ENCODE measurements around the gene NUP188. TPM values are rescaled to one million over a fixed set of nuclear protein-coding genes. Genes with fewer than 3 reads are reported as not detected.

NUP188 gene
- total RNA-seq, 1 donor from 2014 or later: 50.6 TPM

DNA sequence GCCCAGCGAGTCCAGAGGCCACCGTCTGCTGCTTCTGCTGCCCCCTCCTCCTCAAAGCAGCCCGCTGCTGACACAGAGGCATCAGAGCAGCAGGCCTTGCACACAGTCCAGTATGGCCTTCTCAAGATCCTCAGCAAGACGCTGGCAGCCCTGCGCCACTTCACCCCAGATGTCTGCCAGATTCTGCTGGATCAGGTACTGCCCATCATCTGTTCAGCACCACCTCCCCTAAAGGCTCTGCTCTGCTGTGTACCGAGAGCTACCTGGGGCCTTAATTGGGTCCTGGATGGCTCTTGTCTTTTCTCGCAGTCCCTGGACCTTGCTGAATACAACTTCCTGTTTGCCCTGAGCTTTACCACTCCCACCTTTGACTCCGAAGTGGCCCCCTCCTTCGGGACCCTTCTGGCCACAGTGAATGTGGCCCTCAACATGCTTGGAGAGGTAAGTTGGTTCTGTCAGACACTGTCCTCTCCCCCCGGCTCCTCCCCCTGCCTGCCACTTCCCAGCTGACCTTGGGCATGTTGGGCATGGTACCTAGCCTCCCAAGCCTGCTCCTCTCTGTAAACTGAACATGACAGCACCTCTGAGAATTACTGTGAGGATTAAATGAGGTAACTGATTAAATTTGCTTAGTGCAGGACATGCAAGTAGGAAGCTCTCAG lies 58.0 kb downstream of the NUP188 start:
- DNase-seq (ENCODE audit: low spot score): no peak

DNA sequence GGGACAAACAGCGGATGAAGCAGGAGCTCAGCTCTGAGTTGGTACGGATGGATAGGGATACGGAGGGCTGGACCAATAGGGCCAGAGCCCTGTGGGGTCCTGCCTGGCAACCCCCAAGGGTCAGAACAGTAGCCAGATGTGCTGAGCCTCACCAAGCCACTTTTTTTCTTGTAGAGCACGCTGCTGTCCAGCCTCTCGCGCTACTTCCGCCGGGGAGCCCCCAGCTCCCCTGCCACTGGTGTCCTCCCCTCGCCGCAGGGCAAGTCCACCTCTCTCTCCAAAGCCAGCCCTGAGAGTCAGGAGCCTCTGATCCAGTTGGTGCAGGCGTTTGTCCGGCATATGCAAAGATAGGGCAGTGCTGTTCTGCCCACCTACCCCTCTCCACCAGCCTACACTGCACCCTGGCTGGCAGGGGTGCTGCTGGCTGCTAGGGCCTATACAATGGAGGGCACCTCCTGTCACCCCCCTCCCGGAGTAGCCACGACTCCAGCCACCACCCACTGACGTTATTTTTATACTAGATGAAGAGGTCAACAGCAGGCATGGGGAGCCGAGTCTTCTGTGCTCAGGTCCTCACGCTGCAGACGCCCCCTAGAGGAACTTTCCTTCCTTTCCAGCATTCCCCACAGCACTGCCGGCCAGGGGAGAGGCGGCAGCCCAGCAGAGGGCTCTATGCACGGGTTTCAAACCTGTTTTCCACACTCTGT lies 59.0 kb downstream of the NUP188 start:
- no peak for DNase-seq (ENCODE audit: low spot score)

DNA sequence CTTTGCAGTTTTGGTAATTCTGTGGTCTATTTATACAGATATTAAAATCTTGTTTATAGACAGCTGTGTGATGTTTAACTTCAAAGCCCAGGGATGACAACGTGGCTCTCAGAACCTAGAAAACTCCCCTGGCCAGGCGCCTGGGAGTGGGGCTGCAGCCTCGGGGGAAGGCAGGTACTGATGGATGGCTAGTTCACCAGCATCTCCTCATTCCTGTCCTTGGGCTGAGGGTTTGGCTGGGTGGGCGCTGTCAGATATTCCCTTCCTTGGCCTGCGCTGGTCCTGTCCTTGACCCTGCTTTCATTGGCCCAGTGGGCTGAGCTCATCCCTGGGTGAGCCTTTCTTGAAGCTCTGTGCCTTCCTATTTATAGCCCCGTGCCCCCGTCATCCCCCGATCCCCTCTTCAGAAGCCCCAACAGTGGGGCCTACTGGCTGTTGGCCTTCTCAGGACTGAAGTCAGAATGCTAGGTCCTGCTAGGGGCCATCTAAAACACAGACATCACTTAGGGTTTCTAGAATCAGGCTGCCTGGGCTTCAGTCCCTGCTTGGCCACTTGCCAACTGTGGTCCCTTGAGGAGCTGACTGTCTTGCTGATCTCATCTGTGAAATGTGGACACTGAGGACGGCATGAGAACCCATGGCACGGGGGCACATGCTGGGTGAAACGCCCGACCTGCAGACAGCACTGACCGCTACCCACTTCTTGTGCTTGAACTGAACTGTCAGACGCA lies 59.7 kb downstream of the NUP188 start:
- no peak for DNase-seq (ENCODE audit: low spot score)

DNA sequence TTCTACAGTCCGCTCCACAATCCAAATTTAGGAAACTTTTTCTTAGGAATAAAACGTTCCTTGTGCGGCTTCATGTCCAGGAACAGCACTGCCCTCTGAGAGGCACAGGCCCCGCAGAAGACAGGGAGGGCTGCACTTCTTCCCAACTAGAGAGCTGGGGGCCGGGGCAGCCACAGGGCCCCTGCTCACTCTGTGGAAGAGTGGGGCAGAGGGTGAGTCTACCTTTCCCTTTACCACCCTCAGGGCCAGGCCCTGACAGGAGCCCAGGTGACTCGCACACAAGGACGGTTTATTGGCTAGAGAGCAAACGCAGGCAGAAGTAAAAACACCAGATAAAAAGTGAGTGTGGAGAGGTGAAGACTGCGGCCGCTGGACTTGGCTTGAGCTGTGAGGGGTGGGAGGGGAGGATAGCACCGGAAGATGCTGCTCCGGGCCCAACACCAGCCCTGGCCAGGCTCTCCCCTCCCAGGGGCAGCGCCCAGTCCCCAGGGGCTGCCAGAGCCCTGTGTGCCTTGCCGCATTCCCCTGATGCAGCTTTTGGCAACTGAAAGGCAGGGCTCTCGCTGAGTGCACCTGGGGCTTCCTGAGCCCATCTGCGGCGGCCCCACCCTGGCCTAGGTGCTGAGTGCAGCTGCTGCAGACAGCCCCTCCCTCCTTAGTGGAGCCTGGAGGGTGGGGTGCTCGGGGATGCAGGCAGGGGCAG lies 60.4 kb downstream of the NUP188 start:
- no peak for DNase-seq (ENCODE audit: low spot score)

DNA sequence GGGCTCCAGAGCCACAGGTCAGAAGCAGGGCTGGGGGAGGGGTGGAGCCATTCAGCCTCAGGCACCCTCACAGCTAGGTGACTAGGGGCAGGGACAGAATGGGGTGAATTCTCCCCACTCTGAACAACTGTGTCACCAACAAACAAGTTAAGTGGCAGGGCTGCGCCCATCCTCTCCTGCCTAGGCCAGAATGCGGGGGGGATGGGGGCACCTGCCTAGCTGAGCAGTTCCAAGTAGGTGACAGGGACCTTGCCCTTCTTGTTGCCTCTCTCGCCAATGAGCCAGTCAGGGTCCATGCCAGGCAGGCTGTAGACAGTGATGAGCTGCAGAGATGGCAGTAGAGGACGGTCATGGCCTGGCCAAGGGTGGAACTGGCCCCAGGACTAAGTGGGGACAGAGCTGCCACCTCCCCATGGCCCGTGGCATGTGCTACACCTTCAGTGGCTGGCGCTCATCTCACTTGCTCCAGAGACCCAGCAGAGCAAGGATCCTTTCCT lies 61.0 kb downstream of the NUP188 start:
- no peak for DNase-seq (ENCODE audit: low spot score)

DNA sequence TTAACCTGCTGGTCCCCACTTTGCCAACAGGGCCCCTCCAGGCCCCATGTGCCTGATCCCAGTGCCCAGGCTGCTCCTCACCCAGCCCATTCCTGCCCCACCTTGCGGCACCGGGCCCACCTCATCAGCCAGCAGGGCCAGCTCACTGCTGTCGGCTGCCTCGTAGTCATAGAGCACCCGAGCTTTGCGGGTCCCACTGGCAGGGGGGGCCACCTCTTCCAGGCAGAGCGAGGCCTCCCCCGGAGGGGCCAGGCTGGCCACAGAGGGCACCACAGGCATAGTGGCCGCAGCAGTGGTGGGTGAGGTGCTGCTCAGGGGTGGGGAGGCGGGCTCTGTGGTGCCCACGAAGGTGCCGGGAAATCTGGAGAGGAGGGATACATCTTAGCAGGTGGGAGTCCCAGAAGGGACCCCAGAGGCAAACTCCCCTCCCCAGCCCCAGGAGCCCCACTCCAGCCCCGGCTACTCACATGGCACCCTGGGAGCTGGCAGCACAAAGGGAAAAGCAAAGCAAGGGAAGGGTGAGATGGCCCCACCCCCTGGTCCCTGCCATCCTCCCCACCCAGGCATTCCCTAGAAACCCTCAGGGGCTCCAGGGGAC lies 61.6 kb downstream of the NUP188 start:
- no peak for DNase-seq (ENCODE audit: low spot score)

DNA sequence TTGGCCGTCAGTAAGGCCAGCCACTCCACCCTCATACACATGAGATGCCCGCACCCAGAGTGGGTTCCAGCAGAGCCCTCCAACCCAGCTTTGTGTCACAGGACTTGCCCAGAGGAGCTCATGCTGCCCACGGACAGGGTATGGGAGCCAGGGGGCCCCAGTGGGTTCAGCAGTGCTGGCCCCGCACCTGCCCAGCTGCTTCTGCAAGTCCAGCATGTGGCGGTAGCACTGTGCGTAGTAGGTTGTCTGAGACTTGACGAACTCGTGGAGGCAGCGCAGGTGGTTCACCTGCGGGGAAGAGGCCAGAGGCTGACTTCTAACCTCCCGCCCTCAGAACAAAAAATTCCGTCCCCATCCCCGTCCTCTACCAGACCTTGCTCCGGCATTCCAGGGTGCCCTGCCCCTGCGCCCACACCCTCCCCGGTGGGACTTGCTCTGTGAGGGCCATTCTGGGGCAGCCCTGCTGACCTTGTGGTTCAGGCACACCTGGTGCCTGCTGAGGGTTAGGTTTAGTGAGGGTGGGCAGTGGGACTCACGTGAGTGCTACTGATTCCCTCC lies 62.2 kb downstream of the NUP188 start:
- no peak for DNase-seq (ENCODE audit: low spot score)

DNA sequence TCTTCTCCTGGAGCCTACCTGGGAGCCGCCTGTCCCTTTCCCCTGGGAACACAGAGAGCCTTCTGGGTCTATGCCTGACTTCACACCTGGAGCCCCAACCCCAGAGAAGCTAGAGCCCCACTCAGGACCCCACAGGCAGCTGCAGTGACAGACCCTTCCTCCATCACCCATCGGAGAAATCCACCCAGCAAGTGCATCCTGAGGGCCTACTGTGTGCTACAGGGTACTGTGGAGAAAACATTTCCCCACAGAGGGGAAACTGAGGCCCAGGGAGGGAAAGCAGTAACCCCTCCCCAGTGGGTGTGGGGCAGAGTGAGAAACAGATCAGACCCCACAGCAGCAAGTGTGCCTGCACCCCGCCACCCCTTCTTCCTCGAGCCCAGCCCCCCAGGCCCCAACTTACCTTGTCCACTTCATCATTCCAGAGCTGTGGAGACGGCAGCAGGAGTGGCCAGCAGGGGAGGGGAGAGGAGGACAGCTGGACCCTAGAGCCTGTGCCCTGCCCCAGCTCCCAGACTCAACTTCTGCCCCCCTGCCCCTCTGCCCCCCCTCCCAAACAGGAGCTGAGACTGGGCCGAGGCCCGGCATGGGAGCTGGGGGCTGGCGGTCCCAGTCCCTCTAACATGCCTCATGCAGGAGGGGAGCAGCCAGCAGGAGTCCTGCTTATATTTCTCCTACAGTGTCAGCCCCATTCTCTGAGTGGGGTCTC lies 62.9 kb downstream of the NUP188 start:
- no peak for DNase-seq (ENCODE audit: low spot score)

DNA sequence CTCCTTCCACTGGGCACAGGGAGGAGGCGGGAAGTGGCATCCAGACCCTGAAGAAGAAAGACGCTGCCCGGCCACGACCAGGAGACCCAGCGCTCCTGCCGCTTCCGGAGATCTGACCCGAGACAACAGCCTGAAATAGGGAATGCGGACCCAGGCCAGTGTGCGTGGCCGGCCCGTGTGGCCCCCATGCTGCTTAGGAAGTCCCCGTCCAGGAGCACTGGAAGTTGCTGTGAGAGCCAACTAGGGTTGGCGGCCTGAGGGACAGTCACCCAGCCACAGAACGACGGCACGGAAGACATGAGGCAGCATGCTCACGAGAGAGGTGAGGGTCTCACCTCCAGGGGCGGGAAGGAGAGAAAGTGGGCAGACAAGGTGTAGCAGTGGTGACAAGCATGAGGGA lies 63.7 kb downstream of the NUP188 start:
- no peak for DNase-seq (ENCODE audit: low spot score)

DNA sequence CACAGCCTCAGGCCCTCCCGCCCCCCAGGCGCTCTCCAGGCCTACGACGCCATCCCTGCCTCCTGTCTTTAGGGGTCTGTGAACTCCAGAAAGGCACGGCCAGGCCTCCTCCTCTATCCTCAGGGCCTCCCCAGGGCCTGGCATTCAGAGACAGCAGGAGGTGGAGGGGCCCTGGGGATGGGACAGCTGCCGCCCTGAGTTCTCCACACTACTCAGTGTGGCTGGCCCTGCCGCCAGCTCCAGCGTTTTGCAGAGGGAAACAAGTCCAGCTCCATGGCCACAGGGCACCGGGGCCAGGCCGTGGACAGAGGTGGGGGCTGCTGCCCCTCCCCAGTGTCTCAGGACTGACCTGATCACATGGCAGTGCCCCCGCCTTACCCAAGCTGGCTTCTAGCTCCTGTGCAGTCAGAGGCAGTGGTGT lies 64.3 kb downstream of the NUP188 start:
- no peak for DNase-seq (ENCODE audit: low spot score)

DNA sequence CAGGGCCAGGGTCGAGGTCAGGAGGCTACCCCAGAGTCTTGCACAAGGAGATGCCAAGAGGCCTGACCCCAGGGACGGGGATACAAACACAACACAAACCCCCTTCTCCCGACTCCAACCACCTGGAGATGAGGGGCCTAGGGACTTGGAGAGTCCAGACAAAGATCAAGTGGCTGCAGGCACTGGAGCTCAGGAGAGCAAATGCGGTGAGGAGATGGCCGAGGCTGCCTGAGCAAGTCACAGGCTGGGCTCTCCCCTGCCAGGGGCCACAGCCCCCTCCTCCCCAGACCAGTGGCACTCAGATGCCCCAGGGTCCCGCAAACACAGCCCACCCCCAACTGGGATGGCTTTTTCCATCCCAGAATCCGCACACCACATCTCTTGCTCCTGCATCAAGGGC lies 64.8 kb downstream of the NUP188 start:
- DNase-seq (ENCODE audit: low spot score): no peak

DNA sequence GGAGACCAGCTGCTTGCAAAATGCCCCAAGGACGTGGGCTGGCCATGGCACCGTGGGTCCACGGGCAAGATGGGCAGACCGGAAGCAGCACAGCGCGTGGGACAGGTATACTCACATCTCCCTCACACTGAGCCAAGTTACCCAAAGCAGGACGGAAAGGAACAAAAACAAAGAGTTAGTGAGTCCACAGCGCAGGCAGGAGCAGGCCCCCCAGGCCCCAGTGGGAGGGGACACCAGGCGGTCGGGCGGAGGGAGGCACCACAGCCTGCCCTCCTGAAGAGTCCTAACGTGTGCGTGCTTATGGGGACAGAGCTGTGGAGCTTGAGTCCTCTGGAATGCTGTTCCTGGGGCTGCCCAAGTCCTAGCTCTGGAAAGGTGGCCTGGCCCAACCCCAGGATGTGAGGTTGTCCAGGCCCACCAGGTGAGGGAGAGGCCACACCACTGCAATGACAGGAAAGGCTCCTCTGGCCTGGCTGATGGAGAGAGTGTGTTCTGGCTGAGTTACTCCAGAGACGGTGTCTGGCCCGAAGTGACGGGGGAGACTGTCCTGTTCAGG lies 65.5 kb downstream of the NUP188 start:
- no peak for DNase-seq (ENCODE audit: low spot score)

DNA sequence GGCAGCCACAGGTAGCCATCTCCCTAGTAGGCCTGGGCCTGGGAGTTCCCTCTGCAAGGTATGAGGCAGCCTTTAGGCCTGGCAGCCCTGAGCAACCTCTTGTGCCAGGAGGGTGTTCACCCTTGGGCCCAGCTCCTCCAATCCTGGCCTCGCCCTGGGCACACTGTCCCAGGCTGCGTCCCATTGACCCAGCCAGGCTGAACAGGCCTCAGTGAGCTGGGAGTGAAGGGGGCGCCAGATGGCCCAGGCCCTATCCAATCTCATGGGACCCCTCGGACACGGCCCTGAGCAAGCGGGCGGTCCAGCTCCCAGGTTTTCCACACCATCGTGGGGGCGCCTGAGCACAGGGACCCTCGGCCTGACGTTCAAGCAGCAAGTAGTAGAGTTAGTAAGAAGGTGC lies 66.2 kb downstream of the NUP188 start:
- no peak for DNase-seq (ENCODE audit: low spot score)

DNA sequence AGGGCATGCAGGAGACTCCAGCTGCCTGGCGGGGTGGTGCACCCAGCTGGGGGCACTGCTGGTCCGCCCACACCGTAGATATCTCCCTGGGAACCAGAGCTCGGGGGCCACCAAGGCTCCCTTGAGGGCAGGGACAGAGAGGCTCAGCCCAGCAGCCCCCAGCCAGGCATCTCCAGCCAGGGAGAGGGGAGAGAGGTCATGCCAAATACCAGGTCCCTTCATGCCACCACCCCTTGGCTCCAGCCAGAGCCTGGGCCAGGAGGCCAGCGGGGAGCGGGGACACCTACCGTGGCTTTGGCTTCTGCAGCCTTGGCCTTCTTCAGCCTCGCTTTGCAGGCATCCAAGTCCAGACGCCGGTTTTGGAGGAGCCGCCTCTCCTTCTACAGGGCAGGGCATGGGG lies 66.6 kb downstream of the NUP188 start:
- no peak for DNase-seq (ENCODE audit: low spot score)

DNA sequence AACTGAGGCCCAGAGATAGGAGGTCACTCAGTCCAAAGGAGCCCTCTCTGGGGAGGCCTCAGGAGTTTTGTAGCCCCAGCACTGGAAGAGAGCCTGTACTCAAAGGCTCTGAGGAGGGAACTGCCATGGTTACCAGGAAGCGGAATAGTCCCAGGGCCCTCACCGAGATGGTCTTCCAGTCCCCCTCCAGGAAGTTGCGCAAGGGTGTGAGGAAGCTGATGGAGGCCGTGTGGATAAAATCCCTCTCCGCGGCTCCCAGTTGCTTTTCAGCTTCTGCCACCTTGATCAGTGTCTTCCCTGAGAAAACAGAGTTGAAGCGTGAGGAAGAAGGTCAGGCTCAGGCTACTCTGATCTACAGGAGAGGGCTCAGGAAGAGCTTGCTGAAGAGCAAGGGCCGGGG lies 67.1 kb downstream of the NUP188 start:
- no peak for DNase-seq (ENCODE audit: low spot score)

DNA sequence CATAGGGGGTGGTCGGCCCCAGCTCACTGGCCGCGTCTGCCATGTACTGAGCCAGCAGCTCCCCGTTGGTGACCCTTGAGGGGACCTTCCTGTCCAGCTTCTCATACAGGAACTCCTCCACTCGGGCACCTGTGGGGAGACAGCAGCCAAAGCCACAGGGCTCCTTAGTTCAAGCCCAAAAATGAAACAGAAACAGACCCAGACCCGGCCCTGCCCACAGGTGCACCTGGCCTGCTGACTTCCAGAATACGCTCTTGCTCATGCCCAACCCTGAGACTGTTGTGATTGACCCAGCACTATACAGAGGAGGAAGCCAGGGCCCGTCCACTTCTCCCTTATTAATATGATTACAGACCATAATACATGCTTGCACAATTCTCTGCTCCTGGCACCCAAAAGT lies 73.6 kb downstream of the NUP188 start:
- no peak for DNase-seq (ENCODE audit: low spot score)

DNA sequence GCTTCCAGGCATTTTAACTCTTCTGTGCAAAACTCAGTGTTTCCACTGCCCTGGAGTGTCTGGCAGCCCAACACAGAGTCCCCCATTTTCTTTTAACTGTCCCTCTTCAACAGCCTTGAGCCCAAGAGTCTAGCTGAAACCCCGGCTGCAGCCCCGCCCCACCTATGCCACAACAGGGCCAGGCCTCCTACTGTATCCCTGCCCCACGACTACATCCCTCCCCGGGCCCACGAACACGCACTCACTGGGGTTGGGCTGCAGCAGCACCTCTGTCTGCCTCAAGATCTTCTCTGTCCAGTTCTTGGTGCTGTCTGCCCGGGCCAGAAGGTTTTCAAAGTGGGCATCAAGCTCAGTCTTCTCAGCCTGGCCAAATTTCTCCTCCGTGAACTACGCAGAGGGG lies 74.5 kb downstream of the NUP188 start:
- DNase-seq (ENCODE audit: low spot score): no peak

DNA sequence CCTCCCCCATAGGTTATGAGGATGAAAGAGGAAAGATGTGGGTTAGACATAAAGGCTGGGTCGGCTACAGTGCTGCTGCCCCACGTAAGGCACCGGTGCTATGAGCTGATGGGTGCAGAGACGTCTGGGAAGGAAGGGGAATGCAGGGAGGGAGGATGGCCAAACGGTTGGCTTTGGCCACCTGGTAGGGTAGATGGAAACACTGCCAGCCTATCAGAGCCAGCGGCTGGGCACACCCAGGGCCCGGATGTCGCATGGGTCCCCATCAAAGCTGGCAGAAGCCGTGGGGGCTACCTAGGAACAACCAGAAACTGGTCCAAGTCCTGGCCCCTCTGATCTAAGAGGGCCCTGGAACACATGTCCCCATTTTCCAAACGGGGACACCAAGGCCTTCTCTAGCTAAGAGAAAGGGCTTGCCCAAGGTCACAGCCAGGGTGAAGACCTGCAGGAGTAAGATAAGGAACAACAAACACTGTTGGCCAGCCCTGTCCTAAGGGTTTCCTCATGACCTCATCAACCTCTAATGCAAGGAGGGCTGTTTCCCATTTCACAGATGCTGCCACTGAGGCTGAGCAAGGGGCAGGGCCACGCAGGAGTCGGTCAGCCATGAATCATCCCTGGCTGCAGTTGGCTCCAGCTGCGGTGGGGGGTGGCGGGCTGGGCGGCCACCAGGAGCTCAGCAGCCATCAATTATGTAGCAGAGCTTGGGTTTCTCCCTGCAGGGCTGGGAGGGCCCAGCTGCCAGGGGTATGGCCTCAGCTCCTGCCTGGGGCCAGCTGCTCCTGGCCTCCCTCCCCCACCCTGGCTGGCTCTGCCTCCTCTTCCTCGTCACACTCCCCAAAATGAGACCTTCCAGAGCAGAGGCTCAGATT lies 75.8 kb downstream of the NUP188 start:
- DNase-seq (ENCODE audit: low spot score): no peak

DNA sequence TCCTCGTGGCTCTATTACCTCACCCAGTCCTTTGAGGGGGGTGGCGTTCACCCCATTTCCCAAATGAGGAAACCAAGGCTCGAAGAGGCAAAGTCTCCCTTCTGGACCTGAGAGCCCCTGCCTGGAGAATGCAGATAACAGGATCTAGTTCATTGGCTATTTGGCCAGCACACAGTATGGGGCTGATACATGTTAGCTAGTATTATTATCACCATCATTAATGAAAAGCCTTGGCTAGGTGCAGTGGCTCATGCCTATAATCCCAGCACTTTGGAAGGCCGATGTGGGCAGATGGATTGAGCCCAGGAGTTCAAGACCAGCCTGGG lies 76.4 kb downstream of the NUP188 start:
- DNase-seq (ENCODE audit: low spot score): no peak

All from mesenteric fat pad (tissue), 1 donor.